ACC112 (cell line): Measurements from ENCODE around the gene SCEL.
"Not testable (repeated sequence)": the region's sequence is repeated elsewhere in the genome, so short reads cannot be mapped to it uniquely, and the experiment has no call there.

Experiments used
- H2AFZ ChIP-seq: fragments of 200-600 bp; sonication (generic); one replicate; pipeline ENCODE4 v1.6.0; 2017; ENCODE audit warnings: antibody characterized with exemption, low read length; ENCODE audit not compliant: unreplicated experiment
- H3K27ac ChIP-seq: fragments of 200-600 bp; sonication (generic); 2 replicates; pipeline ENCODE4 v1.5.1; 2014; ENCODE audit warnings: low read depth, mild to moderate bottlenecking, antibody characterized with exemption, low read length, moderate library complexity
- H3K27me3 ChIP-seq: fragments of 200-600 bp; sonication (generic); 2 replicates; pipeline ENCODE4 v1.6.1; 2014; ENCODE audit warnings: mild to moderate bottlenecking, antibody characterized with exemption, low read length, moderate library complexity, mixed read lengths; ENCODE audit not compliant: insufficient read depth
- H3K36me3 ChIP-seq: fragments of 200-600 bp; sonication (generic); 2 replicates; pipeline ENCODE4 v1.6.1; 2016; ENCODE audit warnings: mild to moderate bottlenecking, antibody characterized with exemption, low read length, moderate library complexity, mixed read lengths; ENCODE audit not compliant: insufficient read depth
- H3K4me1 ChIP-seq: fragments of 200-600 bp; sonication (generic); one replicate; pipeline ENCODE4 v1.6.1; 2016; ENCODE audit warnings: low read length, mixed read lengths; ENCODE audit not compliant: insufficient read depth, unreplicated experiment, control insufficient read depth
- H3K4me3 ChIP-seq: fragments of 200-600 bp; sonication (generic); 2 replicates; pipeline ENCODE4 v1.5.1; 2014; ENCODE audit warnings: mild to moderate bottlenecking, low read depth, low read length
- H3K79me2 ChIP-seq: fragments of 200-600 bp; sonication (generic); one replicate; pipeline ENCODE4 v1.6.0; 2016; ENCODE audit warnings: low read length; ENCODE audit not compliant: control insufficient read depth, unreplicated experiment, insufficient read depth

SCEL gene

DNA sequence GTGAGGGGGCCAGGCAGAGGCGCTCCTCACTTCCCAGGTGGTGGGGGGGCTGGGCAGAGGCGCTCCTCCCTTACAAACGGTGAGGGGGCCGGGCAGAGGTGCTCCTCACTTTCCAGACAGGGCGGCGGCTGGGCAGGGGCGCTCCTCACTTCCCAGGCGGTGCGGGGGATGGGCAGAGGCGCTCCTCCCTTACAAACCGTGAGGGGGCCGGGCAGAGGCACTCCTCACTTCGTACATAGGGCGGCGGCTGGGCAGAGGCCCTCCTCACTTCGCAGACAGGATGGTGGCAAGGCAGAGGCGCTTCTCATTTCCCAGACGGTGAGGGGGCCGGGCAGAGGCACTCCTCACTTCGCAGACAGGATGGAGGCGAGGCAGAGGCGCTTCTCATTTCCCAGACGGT lies 124.5 kb downstream of the SCEL start:
- not testable (repeated sequence) for H3K36me3 ChIP-seq, H3K4me1 ChIP-seq, H3K79me2 ChIP-seq, H2AFZ ChIP-seq, H3K4me3 ChIP-seq, H3K27ac ChIP-seq, H3K27me3 ChIP-seq

DNA sequence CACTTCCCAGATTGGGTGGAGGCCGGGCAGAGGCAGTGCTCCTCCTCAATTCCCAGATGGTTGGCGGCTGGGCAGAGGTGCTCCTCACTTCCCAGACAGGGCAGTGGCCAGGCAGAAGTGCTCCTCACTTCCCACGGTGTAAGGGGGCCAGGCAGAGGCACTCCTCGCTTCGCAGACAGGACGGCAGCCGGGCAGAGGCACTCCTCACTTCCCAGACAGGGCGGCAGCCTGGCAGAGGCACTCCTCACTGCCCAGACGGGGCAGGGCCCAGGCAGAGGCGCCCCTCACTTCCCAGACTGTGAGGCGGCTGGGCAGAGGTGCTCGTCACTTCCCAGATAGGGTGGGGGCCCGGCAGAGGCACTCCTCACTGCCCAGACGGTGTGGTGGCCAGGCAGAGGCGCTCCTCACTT lies 125.3 kb downstream of the SCEL start:
- H3K27me3 ChIP-seq = no peaks in the 10 kb centered on the region
- no peaks in the 10 kb centered on the region for H3K4me1 ChIP-seq
- no peak overlapping the region for H3K27ac ChIP-seq
- no peak overlapping the region for H2AFZ ChIP-seq
- H3K36me3 ChIP-seq = no peaks in the 10 kb centered on the region
- no peak overlapping the region for H3K4me3 ChIP-seq
- no peaks in the 10 kb centered on the region for H3K79me2 ChIP-seq

GRCh38 chr13:77662301-77662700 lies 126.8 kb downstream of the SCEL start:
- H3K27ac ChIP-seq, H2AFZ ChIP-seq, H3K79me2 ChIP-seq, H3K36me3 ChIP-seq, H3K4me3 ChIP-seq, H3K27me3 ChIP-seq, H3K4me1 ChIP-seq: not testable (repeated sequence)

GRCh38 chr13:77662831-77663230 lies 127.3 kb downstream of the SCEL start:
- H3K4me3 ChIP-seq, H3K27ac ChIP-seq, H3K79me2 ChIP-seq, H3K27me3 ChIP-seq, H3K4me1 ChIP-seq, H2AFZ ChIP-seq, H3K36me3 ChIP-seq: not testable (repeated sequence)

DNA sequence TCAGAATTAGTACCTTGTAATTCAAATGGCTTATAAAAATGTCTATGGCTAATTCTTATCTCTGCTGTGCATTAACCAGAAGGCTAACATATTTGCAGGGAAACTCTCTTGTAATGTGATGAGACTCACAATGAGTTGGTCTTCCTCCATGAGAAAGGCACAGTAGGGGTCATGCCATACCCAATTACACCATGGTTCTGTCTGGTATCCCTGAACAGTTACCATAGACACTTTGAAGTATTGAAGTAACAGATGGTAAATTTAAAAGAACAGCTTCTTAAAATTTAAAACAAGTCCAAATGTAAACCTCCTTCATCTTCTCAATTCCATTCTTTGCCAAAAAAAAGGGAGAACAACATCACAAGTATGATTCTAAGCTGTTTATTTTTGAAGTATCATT lies 139.3 kb downstream of the SCEL start:
- H3K79me2 ChIP-seq = no peaks in the 10 kb centered on the region

DNA sequence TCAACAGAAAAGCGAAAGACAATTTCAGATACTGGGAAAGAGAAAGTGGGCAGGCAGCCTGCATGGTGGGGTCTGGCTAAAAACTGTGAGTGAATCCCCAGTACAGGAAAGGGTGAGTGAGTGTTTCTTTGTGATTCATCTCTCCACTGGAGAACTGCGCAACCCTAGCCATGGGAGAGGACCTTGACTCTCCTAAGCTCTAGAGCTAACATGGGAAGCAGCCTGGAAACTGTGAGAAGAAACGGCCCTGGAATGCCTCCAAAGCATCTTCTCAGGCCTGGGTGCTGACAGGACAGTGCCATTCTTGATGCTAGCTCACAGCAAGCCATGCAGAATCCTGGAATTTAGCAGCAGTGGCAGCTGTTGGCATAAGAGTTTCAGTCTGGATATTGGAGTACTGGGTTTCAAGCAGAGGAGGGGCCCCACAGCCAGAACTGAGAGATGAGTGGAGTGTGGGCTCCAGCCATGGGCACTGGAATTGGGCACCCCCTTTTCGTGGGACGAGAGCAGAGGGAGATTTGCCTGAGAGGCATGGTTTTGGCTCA lies 143.3 kb downstream of the SCEL start:
- H3K4me3 ChIP-seq = no peak overlapping the region
- no peak overlapping the region for H2AFZ ChIP-seq

More for the DNA sequence above, 139.3 kb downstream of the SCEL start:
- Histone ChIP-seq H2AFZ (no peak overlapping the region), H3K4me1 (no peaks in the 10 kb centered on the region), H3K27me3 (no peaks in the 10 kb centered on the region), H3K27ac (no peak overlapping the region), H3K36me3 (no peaks in the 10 kb centered on the region), H3K4me3 (no peak overlapping the region)

DNA sequence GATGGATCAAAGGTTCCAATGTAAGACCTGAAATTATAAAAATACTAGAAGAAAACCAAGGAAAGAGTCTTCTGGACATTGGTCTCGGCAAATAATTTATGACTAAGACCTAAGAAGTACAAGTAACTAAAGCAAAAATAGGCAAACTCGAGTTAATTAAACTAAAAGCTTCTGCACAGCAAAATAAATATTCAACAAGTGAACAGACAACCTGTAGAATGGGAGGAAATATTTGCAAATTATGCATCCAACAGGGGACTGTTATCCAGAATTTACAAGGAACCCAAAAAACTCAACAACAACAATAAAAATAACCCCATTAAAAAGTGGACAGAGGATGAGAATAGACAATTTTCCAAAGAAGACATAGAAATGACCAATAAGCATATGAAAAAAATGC lies 152.3 kb downstream of the SCEL start:
- peaks cover 10% of the 10 kb centered on the region for H3K27me3 ChIP-seq
- H3K4me1 ChIP-seq = no peaks in the 10 kb centered on the region
- no peak overlapping the region for H3K27ac ChIP-seq
- H3K4me3 ChIP-seq = no peak overlapping the region
- no peak overlapping the region for H2AFZ ChIP-seq
- no peaks in the 10 kb centered on the region for H3K36me3 ChIP-seq
- no peaks in the 10 kb centered on the region for H3K79me2 ChIP-seq

More for the DNA sequence above, 143.3 kb downstream of the SCEL start:
- Histone ChIP-seq H3K27ac (no peak overlapping the region), H3K36me3 (no peaks in the 10 kb centered on the region), H3K79me2 (no peaks in the 10 kb centered on the region), H3K4me1 (no peaks in the 10 kb centered on the region), H3K27me3 (no peaks in the 10 kb centered on the region)

GRCh38 chr13:77691871-77692270 lies 156.4 kb downstream of the SCEL start:
- peaks cover 44% of the 10 kb centered on the region for H3K27me3 ChIP-seq
- H3K36me3 ChIP-seq = no peaks in the 10 kb centered on the region
- H3K79me2 ChIP-seq = no peaks in the 10 kb centered on the region

DNA sequence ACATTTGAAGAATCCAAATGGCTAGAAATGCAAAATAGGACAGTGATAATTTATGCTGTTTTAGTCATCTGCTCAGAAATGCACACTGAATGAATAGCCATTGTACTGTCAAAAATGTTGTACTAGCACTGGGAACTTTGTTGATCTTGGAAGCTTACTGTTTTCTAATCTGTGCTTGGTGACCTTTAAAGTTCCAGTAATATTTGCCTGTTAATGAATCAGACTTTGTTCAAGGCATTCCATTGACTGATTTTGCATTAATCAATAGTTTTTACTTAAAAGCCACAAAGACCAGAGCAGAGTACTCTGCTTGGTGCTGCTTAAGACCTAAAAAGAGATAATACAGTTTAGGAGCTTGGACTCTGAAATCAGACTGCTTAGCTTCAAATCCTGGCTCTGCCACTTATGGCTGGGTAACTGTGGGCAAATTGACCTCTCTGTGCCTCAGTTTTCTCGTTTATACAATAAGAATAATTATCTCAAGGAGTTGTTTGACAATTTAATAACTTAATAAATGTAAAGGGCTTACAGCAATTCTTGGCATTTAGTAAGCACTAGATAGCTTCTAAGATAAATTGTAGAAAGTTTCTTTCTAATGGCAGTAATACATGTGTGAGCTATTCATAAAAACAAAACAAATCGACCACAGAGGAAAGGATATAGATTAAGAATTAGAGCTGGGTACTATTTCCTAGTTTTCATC lies 157.4 kb downstream of the SCEL start:
- H2AFZ ChIP-seq = no peak overlapping the region
- no peaks in the 10 kb centered on the region for H3K36me3 ChIP-seq
- peaks cover 52% of the 10 kb centered on the region for H3K27me3 ChIP-seq
- no peaks in the 10 kb centered on the region for H3K79me2 ChIP-seq
- H3K4me1 ChIP-seq = no peaks in the 10 kb centered on the region
- no peak overlapping the region for H3K4me3 ChIP-seq
- no peak overlapping the region for H3K27ac ChIP-seq

More at GRCh38 chr13:77691871-77692270, 156.4 kb downstream of the SCEL start:
- no peaks in the 10 kb centered on the region for H3K4me1 ChIP-seq
- no peak overlapping the region for H3K27ac ChIP-seq
- H3K4me3 ChIP-seq = no peak overlapping the region
- no peak overlapping the region for H2AFZ ChIP-seq

- Histone ChIP-seq H3K4me1 (no peaks in the 10 kb centered on the region), H3K27ac (no peak overlapping the region), H3K4me3 (no peak overlapping the region), H2AFZ (no peak overlapping the region), H3K27me3 (peaks cover 56% of the 10 kb centered on the region), H3K79me2 (no peaks in the 10 kb centered on the region), H3K36me3 (no peaks in the 10 kb centered on the region)
These were observed 158.0 kb downstream of the SCEL start for GRCh38 chr13:77693449-77693940.
